Nephron progenitor cell (in vitro differentiated cells): ENCODE measurements around the gene PLB1.

Experiments
- DNase-seq: peaks from one replicate; pipeline ENCODE4 v3.0.0; 2021
- H3K27ac Mint-ChIP-seq: 2 replicates; pipeline ENCODE4 v1.8.0; 2021; ENCODE audit warnings: mild to moderate bottlenecking, moderate library complexity, mixed read lengths
- H3K27me3 Mint-ChIP-seq: 2 replicates; pipeline ENCODE4 v1.8.0; 2021; ENCODE audit warnings: mild to moderate bottlenecking, low read depth, mixed read lengths; ENCODE audit not compliant: poor library complexity
- H3K36me3 Mint-ChIP-seq: 2 replicates; pipeline ENCODE4 v1.8.0; 2021; ENCODE audit warnings: low read depth, mixed read lengths
- H3K4me1 Mint-ChIP-seq: 2 replicates; pipeline ENCODE4 v1.8.0; 2021; ENCODE audit warnings: mixed read lengths
- H3K4me3 Mint-ChIP-seq: 2 replicates; pipeline ENCODE4 v1.8.0; 2021; ENCODE audit warnings: mild to moderate bottlenecking, moderate library complexity, mixed read lengths
- H3K9me3 Mint-ChIP-seq: 2 replicates; pipeline ENCODE4 v1.8.0; 2021; ENCODE audit warnings: mild to moderate bottlenecking, moderate library complexity, mixed read lengths
- TF ChIP-seq, protein P1 (sequence below): fragments of 200-600 bp; sonication (generic); IDR thresholded peaks from 2 replicates; pipeline ENCODE4 v1.5.0; 2021; ENCODE audit warnings: antibody characterized with exemption

PLB1 gene

DNA sequence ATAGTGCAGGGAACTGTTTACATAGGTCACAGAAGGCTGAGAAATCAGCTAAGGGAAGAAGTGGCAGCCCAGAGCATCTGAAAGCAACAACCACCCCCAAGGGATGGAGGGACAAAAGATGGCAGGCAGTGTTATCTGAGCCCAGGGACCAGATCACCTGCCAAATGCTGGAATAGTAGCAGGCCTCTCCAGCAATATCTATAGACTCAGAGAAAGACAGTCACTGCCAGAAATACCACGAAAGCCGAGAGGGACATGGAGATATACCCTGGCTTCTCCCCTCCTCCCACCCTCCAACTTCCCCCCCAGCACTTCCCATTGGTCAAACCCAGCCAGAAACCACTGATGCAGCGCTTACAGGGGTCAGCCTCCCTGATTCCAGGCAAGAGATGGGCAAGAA, 197.4 kb downstream of the PLB1 start:
- TF ChIP-seq, protein P1, sequence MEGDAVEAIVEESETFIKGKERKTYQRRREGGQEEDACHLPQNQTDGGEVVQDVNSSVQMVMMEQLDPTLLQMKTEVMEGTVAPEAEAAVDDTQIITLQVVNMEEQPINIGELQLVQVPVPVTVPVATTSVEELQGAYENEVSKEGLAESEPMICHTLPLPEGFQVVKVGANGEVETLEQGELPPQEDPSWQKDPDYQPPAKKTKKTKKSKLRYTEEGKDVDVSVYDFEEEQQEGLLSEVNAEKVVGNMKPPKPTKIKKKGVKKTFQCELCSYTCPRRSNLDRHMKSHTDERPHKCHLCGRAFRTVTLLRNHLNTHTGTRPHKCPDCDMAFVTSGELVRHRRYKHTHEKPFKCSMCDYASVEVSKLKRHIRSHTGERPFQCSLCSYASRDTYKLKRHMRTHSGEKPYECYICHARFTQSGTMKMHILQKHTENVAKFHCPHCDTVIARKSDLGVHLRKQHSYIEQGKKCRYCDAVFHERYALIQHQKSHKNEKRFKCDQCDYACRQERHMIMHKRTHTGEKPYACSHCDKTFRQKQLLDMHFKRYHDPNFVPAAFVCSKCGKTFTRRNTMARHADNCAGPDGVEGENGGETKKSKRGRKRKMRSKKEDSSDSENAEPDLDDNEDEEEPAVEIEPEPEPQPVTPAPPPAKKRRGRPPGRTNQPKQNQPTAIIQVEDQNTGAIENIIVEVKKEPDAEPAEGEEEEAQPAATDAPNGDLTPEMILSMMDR: no peak
- H3K9me3 Mint-ChIP-seq: no peaks in the 10 kb centered on the region
- H3K27ac Mint-ChIP-seq: peak overlapping the region; percentile 21
- H3K4me1 Mint-ChIP-seq: peaks cover 77% of the 10 kb centered on the region
- peaks cover 13% of the 10 kb centered on the region for H3K27me3 Mint-ChIP-seq
- H3K36me3 Mint-ChIP-seq: no peaks in the 10 kb centered on the region
- H3K4me3 Mint-ChIP-seq: peak overlapping the region; percentile 19
- DNase-seq: no peak
